Karpas-422 (cell line): ENCODE measurements around the gene CCT5. TPM values are rescaled to one million over a fixed set of nuclear protein-coding genes. Genes with fewer than 3 reads are reported as not detected.

Experiments used
- DNase-seq: peaks from one replicate; pipeline ENCODE4 v3.0.0-alpha.2; 2015
- H2AFZ ChIP-seq: fragments of 200-600 bp; sonication (generic); 2 replicates; pipeline ENCODE4 v1.6.1; 2014; ENCODE audit warnings: antibody characterized with exemption, low read length, mixed read lengths
- H3K27ac ChIP-seq: fragments of 200-600 bp; sonication (generic); 2 replicates; pipeline ENCODE4 v1.5.1; 2014; ENCODE audit warnings: mild to moderate bottlenecking, low read length, moderate library complexity
- H3K27me3 ChIP-seq: fragments of 200-600 bp; sonication (generic); 2 replicates; pipeline ENCODE4 v1.6.1; 2014; ENCODE audit warnings: low read length, mixed read lengths
- H3K36me3 ChIP-seq: fragments of 200-600 bp; sonication (generic); 2 replicates; pipeline ENCODE4 v1.6.1; 2014; ENCODE audit warnings: low read length, mixed read lengths; ENCODE audit not compliant: insufficient read depth
- H3K4me1 ChIP-seq: fragments of 200-600 bp; sonication (generic); 2 replicates; pipeline ENCODE4 v1.6.1; 2014; ENCODE audit warnings: mild to moderate bottlenecking, low read length, mixed read lengths
- H3K4me2 ChIP-seq: fragments of 200-600 bp; sonication (generic); 2 replicates; pipeline ENCODE4 v1.6.1; 2014; ENCODE audit warnings: low read length, low read depth, mild to moderate bottlenecking; ENCODE audit not compliant: poor library complexity, severe bottlenecking
- H3K4me3 ChIP-seq: fragments of 200-600 bp; sonication (generic); 2 replicates; pipeline ENCODE4 v1.5.1; 2014; ENCODE audit warnings: mild to moderate bottlenecking, antibody characterized with exemption, low read length, mixed read lengths
- H3K79me2 ChIP-seq: fragments of 200-600 bp; sonication (generic); 2 replicates; pipeline ENCODE4 v1.6.1; 2014; ENCODE audit warnings: mild to moderate bottlenecking, low read length, mixed read lengths
- H3K9ac ChIP-seq: fragments of 200-600 bp; sonication (generic); 2 replicates; pipeline ENCODE4 v1.6.0; 2014; ENCODE audit warnings: low read length
- H3K9me2 ChIP-seq: fragments of 200-600 bp; sonication (generic), shearing (Covaris generic); replicated peaks from 2 replicates; pipeline ENCODE4 v1.6.0; 2014; ENCODE audit warnings: mild to moderate bottlenecking, low read length, moderate library complexity; ENCODE audit not compliant: insufficient read depth
- H3K9me3 ChIP-seq: fragments of 300-700, 200-600 bp; sonication (generic); 2 replicates; pipeline ENCODE4 v1.6.1; 2014; ENCODE audit warnings: low read length, mixed read lengths
- H4K20me1 ChIP-seq: fragments of 200-600 bp; sonication (generic); 2 replicates; pipeline ENCODE4 v1.6.1; 2014; ENCODE audit warnings: mild to moderate bottlenecking, antibody characterized with exemption, low read length, low read depth; ENCODE audit not compliant: insufficient read depth
- total RNA-seq: library from RNA; depleted of rRNA; stranded (reverse); fragments of >200 nt; shearing (Covaris generic); gene quantifications from 2 replicates; pipeline ENCODE4 v1.2.3, GENCODE V29; 2014; ENCODE audit warnings: low replicate concordance

Gene CCT5
- total RNA-seq, 1 experiment from 2014 or later, result 319 TPM

- H3K4me1 ChIP-seq, result peaks cover 22% of the 10 kb centered on the region
- peak overlapping the region; percentile 91 for H3K27ac ChIP-seq
- no peaks in the 10 kb centered on the region for H3K9me2 ChIP-seq
- no peaks in the 10 kb centered on the region for H3K9me3 ChIP-seq
- peak; percentile 69 for DNase-seq
- H4K20me1 ChIP-seq, result peaks cover 47% of the 10 kb centered on the region
- H3K4me3 ChIP-seq, result peak overlapping the region; percentile 79
- peaks cover 35% of the 10 kb centered on the region for H3K36me3 ChIP-seq
- no peaks in the 10 kb centered on the region for H3K27me3 ChIP-seq
- peak overlapping the region; percentile 91 for H3K4me2 ChIP-seq
- peaks cover 88% of the 10 kb centered on the region for H3K79me2 ChIP-seq
- peak overlapping the region; percentile 83 for H3K9ac ChIP-seq
- no peak overlapping the region for H2AFZ ChIP-seq
These were observed 761 bp downstream of the CCT5 start for GRCh38 chr5:10250806-10251276.

GRCh38 chr5:10251405-10251804, 1.3 kb downstream of the CCT5 start:
- H3K4me3 ChIP-seq, result peak overlapping the region; percentile 79
- H3K4me2 ChIP-seq, result peak overlapping the region; percentile 91
- no peaks in the 10 kb centered on the region for H3K9me2 ChIP-seq
- no peak overlapping the region for H2AFZ ChIP-seq
- peaks cover 41% of the 10 kb centered on the region for H3K36me3 ChIP-seq
- H3K79me2 ChIP-seq, result peaks cover 94% of the 10 kb centered on the region
- peak overlapping the region; percentile 83 for H3K9ac ChIP-seq
- no peaks in the 10 kb centered on the region for H3K9me3 ChIP-seq
- peaks cover 52% of the 10 kb centered on the region for H4K20me1 ChIP-seq
- peaks cover 22% of the 10 kb centered on the region for H3K4me1 ChIP-seq
- no peak for DNase-seq
- peak overlapping the region; percentile 91 for H3K27ac ChIP-seq
- no peaks in the 10 kb centered on the region for H3K27me3 ChIP-seq

- H3K9me3 ChIP-seq, result no peaks in the 10 kb centered on the region
- no peak overlapping the region for H3K27ac ChIP-seq
- no peak overlapping the region for H3K4me3 ChIP-seq
- no peak overlapping the region for H3K4me2 ChIP-seq
- peaks cover 75% of the 10 kb centered on the region for H3K79me2 ChIP-seq
- DNase-seq, result no peak
- H3K27me3 ChIP-seq, result no peaks in the 10 kb centered on the region
- no peaks in the 10 kb centered on the region for H3K9me2 ChIP-seq
- no peak overlapping the region for H3K9ac ChIP-seq
- H4K20me1 ChIP-seq, result peaks cover 52% of the 10 kb centered on the region
- peaks cover 61% of the 10 kb centered on the region for H3K36me3 ChIP-seq
- H2AFZ ChIP-seq, result no peak overlapping the region
- H3K4me1 ChIP-seq, result peaks cover 16% of the 10 kb centered on the region
These were observed 3.3 kb downstream of the CCT5 start for GRCh38 chr5:10253390-10253789.

- Histone ChIP-seq H3K4me3 (no peak overlapping the region), H3K9me3 (no peaks in the 10 kb centered on the region), H4K20me1 (peaks cover 53% of the 10 kb centered on the region), H3K4me2 (no peak overlapping the region), H3K79me2 (peaks cover 63% of the 10 kb centered on the region), H3K27ac (no peak overlapping the region), H3K36me3 (peaks cover 72% of the 10 kb centered on the region), H3K9me2 (no peaks in the 10 kb centered on the region), H3K9ac (no peak overlapping the region), H3K4me1 (peaks cover 10% of the 10 kb centered on the region), H3K27me3 (no peaks in the 10 kb centered on the region), H2AFZ (no peak overlapping the region)
- DNase-seq, result no peak
These were observed 4.6 kb downstream of the CCT5 start for GRCh38 chr5:10254686-10255085.

DNA sequence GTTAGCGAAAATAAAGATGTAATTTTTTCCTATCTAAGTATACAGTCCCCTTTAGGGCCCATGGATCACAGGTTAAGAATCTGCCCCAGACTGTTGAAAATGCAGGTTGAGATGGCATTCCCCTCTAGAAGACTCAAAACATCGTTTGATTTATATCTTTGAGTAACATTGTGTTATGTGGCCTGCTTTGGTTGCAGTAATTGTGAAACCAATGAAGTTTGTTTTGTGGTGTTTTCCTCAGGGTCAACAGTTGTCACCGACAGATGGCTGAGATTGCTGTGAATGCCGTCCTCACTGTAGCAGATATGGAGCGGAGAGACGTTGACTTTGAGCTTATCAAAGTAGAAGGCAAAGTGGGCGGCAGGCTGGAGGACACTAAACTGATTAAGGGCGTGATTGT, 7.8 kb downstream of the CCT5 start:
- Histone ChIP-seq H3K9me3 (no peaks in the 10 kb centered on the region), H3K4me2 (no peak overlapping the region), H3K4me1 (no peaks in the 10 kb centered on the region), H2AFZ (no peak overlapping the region), H3K36me3 (peaks cover 87% of the 10 kb centered on the region), H4K20me1 (peaks cover 46% of the 10 kb centered on the region), H3K9ac (no peak overlapping the region), H3K27ac (no peak overlapping the region), H3K9me2 (no peaks in the 10 kb centered on the region), H3K27me3 (no peaks in the 10 kb centered on the region), H3K4me3 (no peak overlapping the region), H3K79me2 (peaks cover 36% of the 10 kb centered on the region)
- DNase-seq, result no peak

DNA sequence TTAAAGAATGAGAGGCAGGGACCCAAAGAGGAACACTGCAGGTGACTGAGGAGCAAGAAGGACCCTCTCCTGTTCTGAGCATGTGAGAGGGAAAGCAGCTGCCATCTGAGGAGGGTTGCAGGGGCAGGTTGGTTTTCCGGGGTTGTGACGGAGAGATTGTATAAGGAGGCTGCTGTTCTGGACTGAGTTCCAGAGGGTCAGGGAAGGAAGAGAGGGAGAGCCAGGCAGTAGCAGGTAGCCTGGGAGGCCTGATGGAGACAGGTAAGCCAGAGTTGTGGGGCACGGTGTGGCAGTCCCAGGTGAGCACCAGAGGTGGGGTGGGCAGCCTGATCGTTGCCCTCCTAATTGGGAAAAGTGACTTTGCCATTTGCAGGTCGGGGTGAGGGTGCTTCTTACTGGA, 9.8 kb downstream of the CCT5 start:
- peaks cover 15% of the 10 kb centered on the region for H3K79me2 ChIP-seq

DNA sequence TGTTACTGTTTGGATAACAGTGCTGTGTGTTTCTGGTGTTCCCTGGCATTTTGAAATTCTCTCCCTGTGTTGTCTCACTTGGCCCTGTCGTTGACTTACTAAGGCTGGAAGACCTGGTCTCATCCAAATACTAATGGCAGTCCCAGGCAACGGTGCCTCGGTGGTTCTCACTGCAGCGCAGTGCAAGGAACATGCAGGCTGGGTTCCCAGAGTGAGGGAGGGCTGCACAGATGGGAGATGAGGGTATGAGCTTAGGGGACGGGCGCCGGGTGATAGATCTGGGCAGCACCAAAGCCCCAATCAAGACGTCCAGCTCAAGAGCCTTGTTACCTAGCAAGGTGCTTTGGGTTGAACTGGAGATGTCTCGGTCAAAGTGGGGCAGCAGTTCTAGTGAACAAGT, 11.0 kb downstream of the CCT5 start:
- Histone ChIP-seq H2AFZ (no peak overlapping the region), H3K79me2 (peaks cover 4% of the 10 kb centered on the region), H3K4me1 (no peaks in the 10 kb centered on the region), H3K27ac (no peak overlapping the region), H3K27me3 (no peaks in the 10 kb centered on the region), H3K4me3 (no peak overlapping the region), H3K9me3 (no peaks in the 10 kb centered on the region), H3K9me2 (no peaks in the 10 kb centered on the region), H3K9ac (no peak overlapping the region), H3K36me3 (peaks cover 85% of the 10 kb centered on the region), H4K20me1 (peaks cover 22% of the 10 kb centered on the region), H3K4me2 (no peak overlapping the region)
- no peak for DNase-seq

More for the DNA sequence above, 9.8 kb downstream of the CCT5 start:
- peaks cover 90% of the 10 kb centered on the region for H3K36me3 ChIP-seq
- H3K27ac ChIP-seq, result no peak overlapping the region
- no peaks in the 10 kb centered on the region for H3K27me3 ChIP-seq
- H3K9me2 ChIP-seq, result no peaks in the 10 kb centered on the region
- H3K4me2 ChIP-seq, result no peak overlapping the region
- no peaks in the 10 kb centered on the region for H3K4me1 ChIP-seq
- H3K9ac ChIP-seq, result no peak overlapping the region
- H2AFZ ChIP-seq, result no peak overlapping the region
- DNase-seq, result no peak
- H3K9me3 ChIP-seq, result no peaks in the 10 kb centered on the region
- H3K4me3 ChIP-seq, result no peak overlapping the region
- peaks cover 33% of the 10 kb centered on the region for H4K20me1 ChIP-seq

- Histone ChIP-seq H4K20me1 (peaks cover 20% of the 10 kb centered on the region), H3K4me2 (no peak overlapping the region), H3K27me3 (no peaks in the 10 kb centered on the region), H3K9me2 (no peaks in the 10 kb centered on the region), H3K36me3 (peaks cover 73% of the 10 kb centered on the region), H3K9ac (no peak overlapping the region), H3K9me3 (no peaks in the 10 kb centered on the region), H2AFZ (no peak overlapping the region), H3K4me3 (no peak overlapping the region), H3K4me1 (no peaks in the 10 kb centered on the region), H3K79me2 (no peaks in the 10 kb centered on the region), H3K27ac (no peak overlapping the region)
- no peak for DNase-seq
These were observed 12.2 kb downstream of the CCT5 start for GRCh38 chr5:10262121-10262774.
